Stimulated activated CD4-positive, alpha-beta T cell treated with anti-CD3 and anti-CD28 coated beads, Interleukin-12 subunit alpha, Interleukin-12 subunit beta, amount 100 ng/mL, for 4 hours (primary cell): ENCODE data around the gene PLK1.
"Not testable (repeated sequence)": the region's sequence is repeated elsewhere in the genome, so short reads cannot be mapped to it uniquely, and the experiment has no call there.

ENCODE experiments used
- DNase-seq: peaks from one replicate; pipeline ENCODE4 v3.0.0-alpha.2; 2020

Gene PLK1

GRCh38 chr16:23711785-23712184, 33.1 kb downstream of the PLK1 start:
- DNase-seq = no peak

GRCh38 chr16:23712976-23713375, 34.3 kb downstream of the PLK1 start, which contains the start of gene ERN2:
Gene ERN2 (minus strand): TSS chr16:23713222. CDS start chr16:23713187, 35 bp downstream.
- no peak for DNase-seq

- DNase-seq = no peak
Observed at GRCh38 chr16:23716484-23716883, 37.8 kb downstream of the PLK1 start.

- not testable (repeated sequence) for DNase-seq
Observed at GRCh38 chr16:23722613-23723240, 44.0 kb downstream of the PLK1 start.

- no peak for DNase-seq
Observed at GRCh38 chr16:23724096-23724784, 45.6 kb downstream of the PLK1 start.

- no peak for DNase-seq
Observed at GRCh38 chr16:23724785-23725131, 46.1 kb downstream of the PLK1 start.

GRCh38 chr16:23726710-23727109, 48.0 kb downstream of the PLK1 start:
- DNase-seq = no peak

GRCh38 chr16:23728112-23728477, 49.4 kb downstream of the PLK1 start:
- DNase-seq = no peak

GRCh38 chr16:23729503-23730424, 51.1 kb downstream of the PLK1 start:
- DNase-seq = no peak

- no peak for DNase-seq
Observed at GRCh38 chr16:23734176-23734893, 55.6 kb downstream of the PLK1 start.

GRCh38 chr16:23737423-23738028, 58.8 kb downstream of the PLK1 start:
- DNase-seq = not testable (repeated sequence)

- no peak for DNase-seq
Observed at GRCh38 chr16:23739516-23739915, 60.8 kb downstream of the PLK1 start.
